GM06990 (cell line): Measurements from ENCODE around the gene CDH4.

Experiments used
- DNase-seq: peaks from one replicate; pipeline ENCODE4 v3.0.0-alpha.2; 2011; ENCODE audit not compliant: insufficient read length; ENCODE audit errors: extremely low read depth
- H3K27me3 ChIP-seq: replicated peaks from 2 replicates; pipeline ENCODE4 v1.6.0; 2011; ENCODE audit warnings: low read length; ENCODE audit not compliant: control insufficient read depth, insufficient read depth
- H3K36me3 ChIP-seq: 2 replicates; pipeline ENCODE4 v1.5.1; 2011; ENCODE audit warnings: low read length; ENCODE audit not compliant: control insufficient read depth, insufficient read depth
- H3K4me3 ChIP-seq: replicated peaks from 2 replicates; pipeline ENCODE4 v1.5.1; 2011; ENCODE audit warnings: low read depth, mild to moderate bottlenecking, control low read depth, low read length
- CTCF ChIP-seq: IDR thresholded peaks from 2 replicates; pipeline ENCODE4 v1.5.1; 2011; ENCODE audit warnings: low read length, control low read depth, mild to moderate bottlenecking, inconsistent platforms; ENCODE audit not compliant: insufficient read depth, poor library complexity, severe bottlenecking

Gene CDH4

GRCh38 chr20:61391185-61391584 lies 139.1 kb downstream of the CDH4 start:
- DNase-seq, result no peak
- no peak for TF ChIP-seq CTCF
- H3K27me3 ChIP-seq, result no peaks in the 10 kb centered on the region
- H3K36me3 ChIP-seq, result no peaks in the 10 kb centered on the region
- H3K4me3 ChIP-seq, result no peak overlapping the region

- H3K4me3 ChIP-seq, result no peak overlapping the region
- no peak for DNase-seq
- no peak for TF ChIP-seq CTCF
- no peaks in the 10 kb centered on the region for H3K36me3 ChIP-seq
- H3K27me3 ChIP-seq, result no peaks in the 10 kb centered on the region
Observed at GRCh38 chr20:61391812-61392520, 139.9 kb downstream of the CDH4 start.

- no peak overlapping the region for H3K4me3 ChIP-seq
- no peaks in the 10 kb centered on the region for H3K36me3 ChIP-seq
- no peak for DNase-seq
- no peaks in the 10 kb centered on the region for H3K27me3 ChIP-seq
- TF ChIP-seq CTCF, result no peak
Observed at GRCh38 chr20:61394088-61394799, 142.2 kb downstream of the CDH4 start.

- Histone ChIP-seq H3K36me3 (no peaks in the 10 kb centered on the region), H3K27me3 (no peaks in the 10 kb centered on the region), H3K4me3 (no peak overlapping the region)
- TF ChIP-seq CTCF, result no peak
- no peak for DNase-seq
Observed at GRCh38 chr20:61396262-61396848, 144.3 kb downstream of the CDH4 start.

GRCh38 chr20:61397146-61397545 lies 145.1 kb downstream of the CDH4 start:
- no peak overlapping the region for H3K4me3 ChIP-seq
- no peak for DNase-seq
- no peaks in the 10 kb centered on the region for H3K36me3 ChIP-seq
- TF ChIP-seq CTCF, result no peak
- H3K27me3 ChIP-seq, result no peaks in the 10 kb centered on the region
